Spleen (tissue), 11 donors: ENCODE data around the gene PLD2. TPM values are rescaled to one million over a fixed set of nuclear protein-coding genes. Genes with fewer than 3 reads are reported as not detected.
A peak's percentile ranks its signal among the peaks of the same experiment; 100 is the strongest.
"Not testable (repeated sequence)": the region's sequence is repeated elsewhere in the genome, so short reads cannot be mapped to it uniquely, and the experiment has no call there.

Experiments used
- DNase-seq: peaks from one replicate; pipeline ENCODE4 v3.0.0-alpha.2; 2020
- H3K27ac ChIP-seq, 8 donors: fragments of 200-600 bp; sonication (generic) in 7 of 8; 1 replicate in 4 of 8; 2 replicates in 4 of 8; pipeline versions ENCODE4 v1.5.0 to v1.8.0; 2016 to 2021; ENCODE audit warnings: inconsistent platforms in 4 of 8, mild to moderate bottlenecking in 4 of 8, moderate library complexity in 1 of 8
- H3K27me3 ChIP-seq, 7 donors: fragments of 200-600 bp; sonication (generic) in 6 of 7; replicated peaks in 1 of 7; 1 replicate in 4 of 7; 2 replicates in 3 of 7; pipeline versions ENCODE4 v1.5.0 to v1.8.0; 2016 to 2021; ENCODE audit warnings: inconsistent platforms in 3 of 7, mild to moderate bottlenecking in 1 of 7
- H3K36me3 ChIP-seq, 6 donors: fragments of 200-600 bp; sonication (generic) in 5 of 6; 1 replicate in 4 of 6; 2 replicates in 2 of 6; pipeline versions ENCODE4 v1.5.0 to v1.8.0; 2016 to 2021; ENCODE audit warnings: inconsistent platforms in 2 of 6
- H3K4me1 ChIP-seq, 6 donors: fragments of 200-600 bp; sonication (generic) in 5 of 6; 1 replicate in 3 of 6; 2 replicates in 3 of 6; pipeline versions ENCODE4 v1.5.0 to v1.8.0; 2016 to 2021; ENCODE audit warnings: inconsistent platforms in 3 of 6
- H3K4me3 ChIP-seq, 8 donors: fragments of 200-600 bp; sonication (generic) in 7 of 8; 1 replicate in 4 of 8; 2 replicates in 4 of 8; pipeline versions ENCODE4 v1.5.0 to v1.8.0; 2016 to 2021; ENCODE audit warnings: inconsistent platforms in 4 of 8, mild to moderate bottlenecking in 4 of 8, moderate library complexity in 2 of 8
- H3K9me3 ChIP-seq, 8 donors: fragments of 200-600 bp; sonication (generic) in 7 of 8; 1 replicate in 4 of 8; 2 replicates in 4 of 8; pipeline versions ENCODE4 v1.5.0 to v1.8.0; 2016 to 2021; ENCODE audit warnings: inconsistent platforms in 4 of 8
- CTCF ChIP-seq, 11 experiments: fragments of 200-600 bp in 7 of 11; fragments of 450-650 bp in 4 of 11; sonication (generic) in 4 of 11; IDR thresholded peaks in 8 of 11; conservative IDR thresholded peaks in 3 of 11; 1 replicate in 7 of 11; 2 replicates in 4 of 11; pipeline versions ENCODE4 v1.4.0 to v1.8.0; 2016 to 2021; ENCODE audit warnings: antibody characterized with exemption in 11 of 11, inconsistent platforms in 4 of 11, mild to moderate bottlenecking in 1 of 11
- POLR2A ChIP-seq, 3 donors: fragments of 450-650 bp; IDR thresholded peaks; one replicate each; pipeline ENCODE4 v1.5.1; 2017; ENCODE audit warnings: antibody characterized with exemption in 3 of 3, mild to moderate bottlenecking in 1 of 3
- POLR2AphosphoS5 ChIP-seq, 3 donors: sonication (generic); formaldehyde crosslinking; IDR thresholded peaks; one replicate each; pipeline ENCODE4 v1.5.1; 2017; ENCODE audit warnings: antibody characterized with exemption in 3 of 3
- WGBS, 5 donors: extraction: QIAGEN DNeasy Blood & Tissue Kit in 3 of 5; methylation state at CpG; one replicate each; pipeline versions ENCODE4 v1.1.5 to v1.1.7; 2013 to 2018; 5-methylcytosine and 5-hydroxymethylcytosine counted together
- intact Hi-C: fragments of 100-400 bp; cut with DNase I; formaldehyde crosslinking; loops from one replicate; pipeline ENCODE4 v1.15.0; 2023; ENCODE audit warnings: low total_unique reads
- polyA plus RNA-seq, 3 donors: library from polyadenylated mRNA; stranded (reverse); fragments of 200-250 nt; gene quantifications; one replicate each; pipeline ENCODE4 v1.2.1, GENCODE V29; 2013
- total RNA-seq, 7 donors: library from RNA; depleted of rRNA in 3 of 7; stranded (reverse); fragments of >200 nt in 3 of 7; fragmentation: NEBNext Ultra II Directional in 4 of 7; extraction: Animal tissue kit (Norgen Biotek cat#: 25700) in 4 of 7; gene quantifications; one replicate each; pipeline versions ENCODE4 v1.1.0 to v1.2.1, GENCODE V29; 2016 to 2021
- donor health status: healthy with polysubstance abuse.
- donor health status: DM: no; HTN: no; CAD: no; lungs with moderate emphysema.
- donor health status: DM: no; HTN: no; CAD: no.
- donor health status: Bipolar disorder and iron deficiency.
- donor health status: healthy.
- donor health status: DM: no; HTN: no; CAD: no.
- donor health status: DM: yes; HTN: yes; CAD: no.

The PLD2 gene
- total and polyA plus RNA-seq, 10 donors = 6.0 to 42.0 (median 26.1) TPM

DNA sequence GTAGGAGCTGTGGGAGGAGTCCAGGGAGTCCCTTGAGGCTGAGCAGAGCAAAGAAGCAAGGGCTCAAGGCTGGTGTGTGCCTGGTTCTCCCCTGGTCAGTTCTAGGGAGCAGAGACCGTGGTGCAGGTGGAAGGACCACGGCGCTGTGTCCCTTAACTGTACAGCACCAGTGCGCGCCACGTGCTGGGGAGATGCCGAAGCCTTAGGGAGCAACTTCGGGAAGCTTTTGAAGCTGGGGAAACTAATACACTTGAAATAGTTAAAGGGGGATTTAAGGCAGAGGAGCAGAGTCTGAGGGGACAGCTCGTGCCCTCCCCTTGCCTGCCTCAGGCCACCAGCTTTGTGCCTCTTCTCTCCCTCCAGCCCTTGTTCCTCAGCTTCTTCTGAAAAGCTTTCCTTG, 53.7 kb downstream of the PLD2 start:
- Histone ChIP-seq H3K9me3 (no peaks in the 10 kb centered on the region), H3K4me3 (no peak overlapping the region), H3K4me1 (peaks cover 7 to 62% (median 36%) of the 10 kb centered on the region in 6 donors), H3K27ac (peak overlapping the region in 1 of 8 donors; percentile 30), H3K27me3 (no peaks in the 10 kb centered on the region), H3K36me3 (peaks cover 0 to 37% (median 6%) of the 10 kb centered on the region in 6 donors)
- intact Hi-C loops = no loop called here
- TF ChIP-seq POLR2A (IDR thresholded peaks at IDR 0.05) (no peak), CTCF (IDR thresholded peaks at IDR 0.05 in 8 of 11, conservative IDR thresholded peaks at IDR 0.05 in 3 of 11) (no peak), POLR2AphosphoS5 (IDR thresholded peaks at IDR 0.05) (no peak)
- WGBS, 5 donors = 93 to 97% (median 96%) methylated on average over 9 of the region's 9 CpGs
- DNase-seq = no peak

- intact Hi-C loops = no loop called here
- no peaks in the 10 kb centered on the region for H3K9me3 ChIP-seq
- H3K27me3 ChIP-seq = no peaks in the 10 kb centered on the region
- H3K36me3 ChIP-seq = peaks cover 0 to 37% (median 6%) of the 10 kb centered on the region in 6 donors
- WGBS, 5 donors = 92 to 96% (median 94%) methylated on average over 16 of the region's 16 CpGs
- no peak for DNase-seq
- H3K4me1 ChIP-seq = peaks cover 7 to 59% (median 34%) of the 10 kb centered on the region in 6 donors
- H3K4me3 ChIP-seq = no peak overlapping the region
- H3K27ac ChIP-seq = no peak overlapping the region
- TF ChIP-seq CTCF (IDR thresholded peaks at IDR 0.05 in 8 of 11, conservative IDR thresholded peaks at IDR 0.05 in 3 of 11) = no peak
Observed at GRCh38 chr17:4861052-4861451, 54.1 kb downstream of the PLD2 start.

DNA sequence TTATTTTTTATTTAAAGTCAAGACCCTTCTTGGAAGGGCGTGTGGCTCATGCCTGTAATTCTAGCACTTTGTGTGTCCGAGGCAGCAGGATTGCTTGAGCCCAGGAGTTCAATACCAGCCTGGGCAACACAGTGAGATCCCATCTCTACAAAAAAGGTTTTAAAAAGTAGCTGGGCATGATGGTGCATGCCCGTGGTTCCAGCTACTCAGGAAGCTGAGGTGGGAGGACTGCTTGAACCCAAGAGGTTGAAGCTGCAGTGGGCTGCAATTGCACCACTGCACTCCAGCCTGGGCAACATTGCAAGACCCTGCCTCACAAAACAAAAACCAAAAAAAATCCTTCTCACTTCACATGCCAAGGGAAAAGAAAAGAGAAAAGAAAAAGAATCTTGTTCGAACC, 55.8 kb downstream of the PLD2 start:
- no peak overlapping the region for H3K27ac ChIP-seq
- TF ChIP-seq POLR2A (IDR thresholded peaks at IDR 0.05) (no peak), POLR2AphosphoS5 (IDR thresholded peaks at IDR 0.05) (no peak), CTCF (IDR thresholded peaks at IDR 0.05 in 8 of 11, conservative IDR thresholded peaks at IDR 0.05 in 3 of 11) (no peak)
- 87 to 96% (median 90%) methylated on average over 4 of the region's 4 CpGs for WGBS, 5 donors

DNA sequence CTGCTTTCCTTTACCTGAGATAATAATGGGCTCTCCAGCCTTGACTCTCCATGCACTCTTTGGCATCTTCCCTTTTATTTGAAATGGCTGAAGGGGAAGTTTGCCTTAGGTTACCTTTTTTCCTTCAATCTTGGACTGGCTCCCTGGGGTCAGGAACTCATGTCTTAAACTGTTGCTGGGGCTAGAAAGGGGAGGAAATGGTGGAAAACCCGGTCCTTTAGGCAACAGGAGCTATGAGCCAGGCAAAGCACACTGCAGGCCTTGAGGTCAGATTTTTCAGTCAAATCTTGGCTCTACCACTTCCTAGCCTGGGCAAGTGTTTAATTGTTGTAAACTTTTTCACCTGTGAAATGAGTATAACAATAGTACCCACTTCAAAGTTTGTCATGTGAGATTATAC, 56.4 kb downstream of the PLD2 start:
- H3K9me3 ChIP-seq = no peaks in the 10 kb centered on the region
- DNase-seq = no peak
- H3K27me3 ChIP-seq = no peaks in the 10 kb centered on the region
- peaks cover 0 to 37% (median 19%) of the 10 kb centered on the region in 6 donors for H3K4me1 ChIP-seq
- intact Hi-C loops = no loop called here
- WGBS, 5 donors = 62 to 76% (median 71%) methylated on average over 1 of the region's 1 CpG
- no peak overlapping the region for H3K4me3 ChIP-seq
- H3K27ac ChIP-seq = no peak overlapping the region
- H3K36me3 ChIP-seq = peaks cover 0 to 33% (median 6%) of the 10 kb centered on the region in 6 donors
- TF ChIP-seq POLR2AphosphoS5 (IDR thresholded peaks at IDR 0.05) = no peak
- TF ChIP-seq CTCF (IDR thresholded peaks at IDR 0.05 in 8 of 11, conservative IDR thresholded peaks at IDR 0.05 in 3 of 11) = no peak
- TF ChIP-seq POLR2A (IDR thresholded peaks at IDR 0.05) = no peak

More for the DNA sequence above, 55.8 kb downstream of the PLD2 start:
- DNase-seq = no peak
- peaks cover 0 to 33% (median 6%) of the 10 kb centered on the region in 6 donors for H3K36me3 ChIP-seq
- H3K27me3 ChIP-seq = no peaks in the 10 kb centered on the region
- H3K4me3 ChIP-seq = no peak overlapping the region
- intact Hi-C loops = no loop called here
- no peaks in the 10 kb centered on the region for H3K9me3 ChIP-seq
- peaks cover 6 to 43% (median 25%) of the 10 kb centered on the region in 6 donors for H3K4me1 ChIP-seq

- H3K27me3 ChIP-seq, intact Hi-C loops, H3K27ac ChIP-seq, DNase-seq, H3K4me3 ChIP-seq, H3K9me3 ChIP-seq: not testable (repeated sequence)
- Histone ChIP-seq H3K4me1 (peaks cover 0 to 24% (median 8%) of the 10 kb centered on the region in 6 donors), H3K36me3 (peaks cover 0 to 14% (median 0%) of the 10 kb centered on the region in 6 donors)
- 75 to 98% (median 94%) methylated on average over 5 of the region's 5 CpGs for WGBS, 5 donors
Observed at GRCh38 chr17:4867535-4867934, 60.6 kb downstream of the PLD2 start.

- intact Hi-C loops, H3K9me3 ChIP-seq, H3K4me3 ChIP-seq, H3K27me3 ChIP-seq, DNase-seq: not testable (repeated sequence)
- WGBS, 5 donors = 91 to 94% (median 94%) methylated on average over 22 of the region's 22 CpGs
- Histone ChIP-seq H3K4me1 (peaks cover 0 to 31% (median 14%) of the 10 kb centered on the region in 6 donors), H3K27ac (peak overlapping the region in 1 of 8 donors; percentile 16), H3K36me3 (peaks cover 0 to 14% (median 0%) of the 10 kb centered on the region in 6 donors)
Observed at GRCh38 chr17:4869058-4869998, 62.4 kb downstream of the PLD2 start.
